EH (cell line): ENCODE results near the gene FTH1.

Experiments used
- DNase-seq: peaks from one replicate; pipeline ENCODE4 v3.0.0-alpha.2; 2015; ENCODE audit warnings: low read depth

FTH1 gene

DNA sequence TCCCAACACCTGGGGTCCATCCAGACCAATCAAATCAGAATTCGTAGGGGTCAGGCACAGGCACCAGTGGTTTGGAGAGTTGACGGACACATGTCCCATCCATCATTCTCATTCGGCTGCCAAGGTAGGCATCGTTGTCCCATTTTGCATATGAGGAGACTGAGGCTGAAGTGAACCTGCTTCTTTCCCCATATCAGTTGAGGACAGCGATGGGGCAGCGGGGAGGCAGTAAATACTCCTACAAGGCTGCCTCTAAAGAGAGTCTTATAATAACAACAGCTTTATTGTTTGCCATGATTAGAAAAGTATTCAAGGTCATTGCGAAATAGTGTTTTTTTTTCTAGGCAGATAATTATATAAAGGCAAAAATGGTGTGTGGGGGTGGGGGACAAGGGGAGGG lies 18.9 kb downstream of the FTH1 start:
- DNase-seq: no peak

DNA sequence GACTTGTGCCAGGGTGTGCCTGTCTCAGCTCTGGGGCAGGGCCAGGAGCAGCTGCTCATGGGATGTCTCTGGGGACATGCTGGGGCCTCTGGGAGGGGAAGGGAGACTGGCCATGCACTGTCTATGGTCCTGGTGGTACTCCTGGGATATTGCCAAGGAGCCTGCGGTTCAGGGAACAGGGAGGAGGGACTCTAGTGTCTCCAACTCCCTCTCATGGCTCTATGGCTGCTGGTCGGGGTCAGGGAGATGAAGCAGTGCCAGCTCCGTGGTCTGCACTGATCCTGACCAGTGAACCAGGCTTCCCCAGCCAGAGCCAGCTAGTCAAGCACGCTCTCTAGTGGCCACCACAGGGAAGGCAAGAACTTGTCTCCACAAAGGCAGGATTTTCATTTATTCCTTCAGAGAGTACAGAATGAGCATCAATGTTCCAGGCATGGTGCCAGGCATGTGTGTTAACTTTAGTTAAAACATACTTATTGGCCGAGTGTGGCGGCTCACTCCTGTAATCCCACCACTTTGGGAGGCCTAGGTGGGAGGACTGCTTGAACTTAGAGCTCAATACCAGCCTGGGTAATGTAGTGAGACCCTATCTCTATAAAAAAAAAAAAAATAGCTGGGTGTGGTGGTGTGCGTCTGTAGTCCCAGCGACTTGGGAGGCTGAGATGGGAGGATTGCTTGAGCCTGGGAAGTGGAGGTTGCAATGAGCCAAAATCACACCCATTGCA lies 19.8 kb downstream of the FTH1 start:
- peak; percentile 89 for DNase-seq

DNA sequence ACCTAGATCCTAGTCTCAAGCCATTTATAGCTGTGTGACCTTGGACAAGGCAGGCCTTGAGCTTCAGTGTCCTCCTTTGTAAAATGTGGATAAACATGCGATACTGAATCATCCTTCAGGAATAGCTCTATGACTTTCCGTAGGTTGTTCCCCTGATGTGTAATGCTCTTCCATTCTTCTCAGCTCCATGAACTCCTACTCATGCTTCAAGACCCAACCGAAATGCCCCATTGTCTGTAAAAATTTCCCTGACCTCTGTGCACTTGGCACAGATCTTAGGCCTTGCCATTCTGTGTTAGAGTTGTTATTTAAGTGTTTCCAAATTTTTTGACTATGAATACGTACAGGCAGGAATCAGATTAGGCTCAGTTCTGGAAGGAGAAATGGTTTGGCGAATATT lies 20.5 kb downstream of the FTH1 start:
- no peak for DNase-seq

DNA sequence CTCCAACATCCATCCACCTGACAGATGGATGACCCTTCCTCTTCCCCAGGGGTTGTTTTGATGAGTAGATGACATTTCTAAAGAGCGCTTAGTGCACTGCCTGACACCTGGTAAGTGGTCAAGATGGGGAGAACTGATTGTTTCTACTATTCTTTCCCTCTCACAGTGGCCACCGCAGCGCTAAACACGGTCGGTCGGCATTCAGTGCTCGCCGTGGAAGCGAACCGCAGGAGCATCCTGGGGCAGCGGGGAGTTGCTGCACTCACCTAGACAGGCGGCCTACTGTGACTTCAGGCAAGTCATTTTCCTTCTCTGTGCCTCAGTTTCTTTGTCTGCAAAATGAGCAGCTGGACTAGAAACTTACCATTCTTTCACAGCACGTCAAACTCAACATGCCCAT lies 22.2 kb downstream of the FTH1 start:
- no peak for DNase-seq

DNA sequence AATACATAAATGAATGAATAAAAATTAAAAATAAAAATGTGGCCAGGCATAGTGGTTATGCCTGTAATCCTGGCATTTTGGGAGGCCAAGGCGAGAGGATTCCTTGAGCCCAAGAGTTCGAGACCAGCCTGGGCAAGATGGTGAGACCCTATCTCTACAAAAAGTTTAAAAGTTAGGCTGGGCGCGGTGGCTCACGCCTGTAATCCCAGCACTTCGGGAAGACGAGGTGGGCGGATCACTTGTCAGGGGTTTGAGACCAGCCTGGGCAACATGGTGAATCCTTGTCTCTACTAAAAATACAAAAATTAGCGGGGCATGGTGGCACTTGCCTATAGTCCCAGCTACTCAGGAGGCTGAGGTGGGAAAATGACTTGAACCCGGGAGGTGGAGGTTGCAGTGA lies 27.0 kb downstream of the FTH1 start:
- no peak for DNase-seq

DNA sequence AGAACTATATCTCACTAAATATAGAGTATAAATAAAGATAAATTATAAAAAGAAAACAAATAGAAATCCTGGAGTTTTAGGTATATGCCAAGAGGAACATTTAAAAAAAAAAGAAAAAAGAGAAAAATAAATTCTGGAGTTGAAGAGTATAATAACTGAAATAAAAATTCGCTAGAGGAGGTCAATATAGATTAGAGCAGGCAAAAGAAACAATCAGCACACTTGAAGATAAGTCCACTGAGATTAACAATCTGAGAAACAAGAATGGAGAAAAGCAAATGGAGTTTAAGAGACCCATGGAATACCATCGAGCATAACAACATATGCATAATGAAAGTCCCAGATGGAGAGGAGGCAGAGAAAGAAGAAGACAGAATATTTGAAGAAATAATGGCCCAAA lies 31.6 kb downstream of the FTH1 start:
- no peak for DNase-seq

DNA sequence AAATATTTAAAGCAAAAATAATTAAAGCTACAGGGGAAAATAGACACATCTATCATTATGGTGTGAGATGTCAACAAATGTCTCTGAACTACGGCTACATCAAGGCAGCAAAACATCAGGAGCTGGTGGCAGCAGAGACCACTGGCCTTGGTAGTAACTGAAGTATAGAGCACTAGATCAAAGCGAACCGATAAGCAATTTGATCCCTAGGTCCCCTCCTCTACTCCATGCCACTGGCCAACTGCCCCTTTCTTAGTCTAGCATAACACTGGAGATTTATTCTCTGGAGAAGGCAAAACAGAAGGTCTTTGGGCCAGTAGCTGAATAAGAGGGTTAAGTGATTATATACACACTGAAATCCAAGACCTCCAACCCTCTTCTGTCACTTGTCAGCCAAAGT lies 36.5 kb downstream of the FTH1 start:
- no peak for DNase-seq

DNA sequence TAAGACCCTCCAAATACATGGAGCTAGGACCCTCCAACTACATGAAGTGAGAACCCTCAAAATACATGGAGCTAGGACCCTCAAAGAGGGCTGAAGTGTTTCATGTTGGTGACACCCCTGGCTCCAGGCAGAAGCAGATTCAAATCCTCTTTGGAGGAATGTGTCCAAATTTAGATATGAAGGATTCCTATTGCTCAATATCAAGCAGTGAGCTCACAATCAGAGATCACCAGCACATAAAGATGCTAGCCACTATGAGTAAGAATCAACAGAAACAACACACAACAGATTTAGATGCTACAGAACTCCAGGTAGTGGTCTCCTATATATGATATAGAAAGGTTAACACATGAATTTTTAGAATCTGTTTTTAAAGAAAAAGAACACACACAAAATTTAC lies 38.8 kb downstream of the FTH1 start:
- DNase-seq: peak; percentile 56

DNA sequence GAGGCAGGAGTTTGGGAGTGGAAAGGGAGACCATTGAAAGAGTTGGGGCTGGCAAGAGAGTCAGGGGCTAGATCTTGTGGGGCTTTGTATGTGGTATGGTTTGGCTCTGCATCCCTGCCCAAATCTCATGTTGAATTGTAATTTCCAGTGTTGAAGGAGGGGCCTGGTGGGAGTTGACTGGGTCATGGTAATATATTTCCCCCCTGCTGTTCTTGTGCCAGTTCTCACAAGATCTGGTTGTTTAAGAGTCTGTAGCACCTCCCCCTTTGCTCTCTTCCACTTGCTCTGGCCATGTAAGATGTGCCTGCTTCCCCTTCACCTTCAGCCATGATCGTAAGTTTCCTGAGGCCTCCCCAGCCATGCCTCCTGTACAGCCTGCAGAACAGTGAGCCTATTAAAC lies 39.9 kb downstream of the FTH1 start:
- peak; percentile 43 for DNase-seq

DNA sequence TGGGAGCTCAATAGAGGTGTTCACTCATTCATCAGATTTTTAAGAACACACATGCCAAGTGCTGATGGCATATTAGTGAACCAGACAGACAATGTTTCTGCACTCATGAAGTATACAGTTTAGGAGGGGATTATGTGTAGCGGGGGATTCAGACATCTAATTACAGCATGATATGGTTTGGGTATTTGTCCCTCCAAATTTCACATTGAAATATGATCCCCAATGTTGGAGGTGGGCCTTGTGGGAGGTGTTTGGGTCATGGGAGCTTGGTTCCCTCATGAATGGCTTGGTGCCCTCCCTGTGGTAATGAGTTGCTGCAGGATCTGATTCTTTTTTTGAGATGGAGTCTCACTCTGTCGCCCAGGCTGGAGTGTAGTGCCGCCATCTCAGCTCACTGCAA lies 41.2 kb downstream of the FTH1 start:
- DNase-seq: no peak

DNA sequence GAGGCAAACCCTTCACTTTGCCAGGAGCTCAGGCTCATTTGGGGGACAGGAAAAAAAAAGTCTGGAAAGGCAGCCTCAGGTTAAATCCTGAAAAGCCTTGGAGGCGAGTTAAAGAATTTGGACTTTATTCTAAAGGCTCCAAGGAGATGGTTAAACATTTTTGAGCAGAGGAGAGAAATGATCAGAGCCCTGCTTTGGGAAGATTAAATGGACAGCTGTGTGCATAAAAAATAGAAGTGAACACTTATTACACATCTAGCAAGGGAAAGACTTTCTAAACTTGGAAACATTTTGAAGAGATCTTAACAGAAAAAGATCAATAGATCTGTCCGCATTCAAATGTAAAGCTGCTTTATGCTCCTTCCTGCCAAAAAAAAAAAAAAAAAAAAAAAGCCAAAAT lies 41.7 kb downstream of the FTH1 start:
- no peak for DNase-seq

DNA sequence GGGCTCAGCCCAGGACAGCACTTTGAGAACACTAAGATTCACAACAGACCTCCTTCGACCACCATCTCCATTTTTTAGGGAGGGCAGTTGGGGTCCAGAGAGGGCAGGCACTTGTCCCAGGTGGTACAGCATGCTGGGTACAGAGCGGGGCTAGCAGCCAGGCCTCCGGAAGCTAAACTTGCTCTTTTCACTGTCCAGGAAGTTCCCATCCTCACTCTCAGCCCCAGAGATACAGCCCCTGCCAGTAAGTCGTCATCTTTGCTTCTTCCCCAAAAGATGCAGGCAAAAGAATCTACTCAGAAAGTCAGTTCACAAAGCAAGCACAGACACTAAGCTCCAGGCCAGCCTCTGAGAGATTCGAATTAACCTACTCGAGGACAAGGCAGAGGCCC lies 43.4 kb downstream of the FTH1 start:
- no peak for DNase-seq

DNA sequence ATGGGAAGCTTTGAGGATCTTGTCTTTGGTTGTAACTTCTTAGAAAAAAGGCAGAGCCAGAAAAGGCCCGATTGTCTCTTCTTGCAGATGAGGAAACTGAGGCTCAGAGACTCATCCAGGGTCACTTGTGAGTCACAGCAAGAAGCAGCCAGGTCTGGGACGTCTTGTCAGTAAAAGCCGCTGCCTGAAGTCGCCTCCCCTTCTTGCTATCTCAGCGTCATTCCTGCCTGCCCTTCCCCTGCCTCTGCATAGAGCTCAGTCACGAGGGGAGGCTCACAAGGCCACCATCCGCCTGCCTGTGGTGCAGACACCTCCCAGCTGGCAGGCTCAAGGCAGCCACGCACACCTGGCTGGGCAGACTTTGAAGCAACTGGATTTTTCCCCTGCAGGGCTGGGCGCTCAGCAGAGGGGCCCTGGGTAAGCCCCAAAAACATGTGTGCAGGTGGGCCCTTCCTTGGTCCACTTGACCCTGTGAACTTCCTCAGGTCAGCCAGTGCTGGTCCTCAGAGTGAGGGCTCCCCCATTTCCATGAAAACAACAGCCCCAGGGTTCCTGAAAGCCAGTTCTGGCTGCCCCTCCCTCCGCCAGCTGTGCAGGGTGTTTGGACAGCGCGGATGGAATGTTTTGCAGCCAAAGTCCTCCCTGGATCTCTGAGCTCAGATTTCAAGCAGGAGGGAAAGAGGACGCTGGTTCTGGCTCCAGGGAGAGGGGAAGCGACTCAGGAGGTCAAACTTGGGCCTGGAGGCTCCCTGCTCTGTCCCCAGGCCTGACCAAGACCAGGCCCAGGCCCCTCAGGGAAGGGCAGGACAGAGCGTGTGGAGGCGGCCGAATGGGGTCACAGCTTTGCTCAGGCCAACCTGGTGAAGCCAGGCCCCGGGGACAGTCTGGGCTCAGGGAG lies 44.0 kb downstream of the FTH1 start:
- peak; percentile 76 for DNase-seq

DNA sequence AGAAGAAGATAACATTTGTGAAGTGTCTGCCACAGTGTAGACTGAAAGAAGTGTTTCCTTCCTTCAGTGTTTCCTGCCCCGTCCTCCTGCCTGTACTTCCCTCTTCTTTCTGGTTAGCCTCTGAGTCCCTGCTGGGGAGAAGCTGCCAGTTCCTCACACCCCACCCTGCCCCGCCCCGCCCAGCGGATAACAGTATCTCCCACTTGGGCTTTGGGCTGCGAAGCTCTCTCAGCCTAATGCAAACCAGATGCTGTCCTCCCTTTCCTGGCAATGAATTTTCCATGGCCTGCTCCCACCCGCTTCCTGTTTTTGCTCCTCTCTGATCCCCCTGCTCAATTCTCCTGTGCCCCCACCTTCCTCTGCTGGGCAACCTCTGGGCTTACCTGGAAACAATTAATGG lies 44.9 kb downstream of the FTH1 start:
- peak; percentile 91 for DNase-seq

DNA sequence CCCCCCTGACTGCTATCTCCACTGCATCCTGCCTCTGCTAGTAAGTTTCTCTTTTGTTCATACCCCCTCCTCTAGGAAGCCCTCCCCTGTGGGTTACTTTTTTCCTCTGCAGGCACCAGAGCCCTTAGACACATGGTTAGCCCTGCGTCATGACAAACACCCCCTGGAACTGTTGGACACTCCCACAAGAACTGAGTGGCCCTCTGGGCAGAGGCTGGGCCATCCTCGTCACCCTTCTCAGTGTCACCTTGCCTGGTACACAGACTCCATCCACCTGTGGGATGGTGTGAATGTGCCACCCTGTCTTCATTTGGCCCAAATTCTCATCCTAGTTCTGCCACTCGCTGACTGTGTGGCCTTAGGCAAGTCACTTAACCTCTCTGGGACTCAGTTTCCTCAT lies 46.0 kb downstream of the FTH1 start:
- no peak for DNase-seq

DNA sequence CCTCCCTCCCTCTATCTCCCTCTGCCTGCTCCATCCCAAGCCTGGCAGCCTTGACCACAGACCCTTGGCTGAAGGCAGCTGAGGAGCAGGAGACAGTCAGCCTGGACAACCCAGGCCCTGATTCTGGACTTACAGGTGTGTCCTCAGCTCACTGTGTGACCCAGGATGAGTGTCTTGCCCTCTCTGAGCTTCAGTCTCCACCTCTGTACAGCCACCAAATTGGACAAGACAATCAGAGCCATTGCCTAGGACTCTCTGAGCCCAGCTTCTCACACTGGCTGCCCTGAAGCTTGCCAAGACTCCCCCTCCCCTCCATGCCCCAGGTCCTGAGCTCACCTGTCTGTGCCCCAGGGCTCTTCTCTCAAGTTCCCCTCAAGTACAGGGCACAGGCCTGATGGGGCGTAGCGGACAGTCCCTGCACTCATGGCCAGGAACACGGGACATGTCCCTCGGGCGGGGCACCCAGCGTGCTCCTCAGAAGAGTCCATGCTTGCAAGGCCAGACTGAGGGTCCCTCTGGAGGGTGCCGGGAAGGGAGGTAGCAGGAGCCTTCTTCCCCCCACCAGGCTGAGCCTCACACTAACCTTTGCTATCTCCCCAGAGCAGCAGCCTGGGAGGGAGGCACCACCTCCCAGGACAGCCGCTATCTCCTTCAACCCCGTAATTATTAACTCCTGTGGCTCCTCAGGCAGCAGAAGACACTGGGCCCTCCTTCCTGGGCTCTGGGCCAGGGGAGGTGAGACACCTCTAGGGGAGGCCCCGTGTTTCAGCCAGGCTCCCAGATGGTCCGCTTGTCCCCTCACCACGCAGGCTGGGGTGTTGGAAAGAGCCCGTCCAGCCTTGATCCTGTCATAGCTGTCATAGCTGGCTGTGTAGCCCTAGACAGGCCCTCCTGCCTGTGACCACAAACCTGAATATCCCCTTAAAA lies 47.5 kb downstream of the FTH1 start:
- no peak for DNase-seq

DNA sequence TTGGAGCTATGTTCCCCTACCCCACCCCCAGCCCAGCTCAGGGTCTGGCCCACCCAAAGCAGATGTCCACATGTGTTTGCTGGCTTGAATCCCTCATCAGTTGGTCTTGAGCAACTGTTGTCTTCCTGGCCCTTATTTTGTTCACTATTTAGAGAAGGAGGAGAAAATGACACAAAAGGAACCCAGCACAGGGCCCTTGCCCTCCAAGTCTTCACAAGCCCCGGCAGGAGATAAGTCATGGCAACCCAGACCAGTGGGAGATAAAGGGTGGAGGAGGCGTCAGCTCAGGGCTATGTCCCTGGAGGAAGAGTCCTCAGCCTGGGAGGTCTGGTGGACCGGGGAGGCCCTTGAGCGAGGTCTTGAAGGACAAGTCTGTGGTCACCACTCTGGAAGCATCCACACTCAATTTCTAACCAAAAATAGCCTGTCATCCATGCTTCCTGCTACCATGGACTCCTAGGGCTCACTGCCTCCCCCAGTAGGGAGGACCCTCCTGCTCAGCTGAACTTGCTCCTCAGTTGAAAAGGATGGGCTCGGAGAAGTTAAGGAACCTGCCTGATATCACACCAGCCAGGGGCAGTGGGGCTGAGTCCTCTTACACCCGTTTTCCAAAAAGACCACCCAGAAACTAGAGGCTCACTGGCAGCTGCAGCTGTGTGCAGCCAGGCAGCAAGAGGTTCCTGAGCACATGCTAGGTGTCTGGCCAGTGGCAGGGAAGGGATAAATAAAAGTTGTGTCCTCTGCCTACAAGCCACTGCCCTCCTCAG lies 48.3 kb downstream of the FTH1 start:
- DNase-seq: no peak

DNA sequence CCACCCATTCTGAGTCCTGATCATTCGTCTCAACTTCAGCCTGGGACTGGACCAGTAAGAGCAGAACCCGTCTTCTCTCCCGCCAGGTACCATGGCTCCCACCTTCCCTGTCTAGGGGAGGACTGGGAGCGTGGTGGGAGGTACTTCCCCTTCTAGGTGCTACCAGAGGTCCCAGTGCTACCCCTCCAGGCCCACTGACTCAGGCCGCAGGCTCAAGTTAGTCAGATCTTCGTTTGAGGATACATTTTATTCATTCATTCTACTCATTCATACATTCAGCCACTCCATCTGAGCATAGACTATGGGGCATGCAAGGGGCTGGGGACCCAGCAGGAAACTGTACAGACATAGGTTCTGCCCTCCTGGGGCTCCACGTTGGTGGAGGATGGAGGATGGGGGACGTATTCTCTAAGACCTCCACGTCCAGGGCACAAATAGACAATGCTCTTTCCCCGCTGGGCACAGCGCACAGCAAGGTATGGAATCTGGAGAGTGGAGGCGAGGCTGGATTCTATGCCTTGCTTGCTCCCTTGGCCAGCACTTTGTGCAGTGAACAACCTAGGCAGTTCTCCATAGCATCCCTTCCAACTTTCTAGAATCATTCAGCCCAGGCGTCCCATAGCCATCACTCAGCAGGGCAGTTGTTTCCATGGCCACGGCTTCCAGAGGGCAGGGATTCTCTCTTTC lies 49.0 kb downstream of the FTH1 start:
- no peak for DNase-seq

DNA sequence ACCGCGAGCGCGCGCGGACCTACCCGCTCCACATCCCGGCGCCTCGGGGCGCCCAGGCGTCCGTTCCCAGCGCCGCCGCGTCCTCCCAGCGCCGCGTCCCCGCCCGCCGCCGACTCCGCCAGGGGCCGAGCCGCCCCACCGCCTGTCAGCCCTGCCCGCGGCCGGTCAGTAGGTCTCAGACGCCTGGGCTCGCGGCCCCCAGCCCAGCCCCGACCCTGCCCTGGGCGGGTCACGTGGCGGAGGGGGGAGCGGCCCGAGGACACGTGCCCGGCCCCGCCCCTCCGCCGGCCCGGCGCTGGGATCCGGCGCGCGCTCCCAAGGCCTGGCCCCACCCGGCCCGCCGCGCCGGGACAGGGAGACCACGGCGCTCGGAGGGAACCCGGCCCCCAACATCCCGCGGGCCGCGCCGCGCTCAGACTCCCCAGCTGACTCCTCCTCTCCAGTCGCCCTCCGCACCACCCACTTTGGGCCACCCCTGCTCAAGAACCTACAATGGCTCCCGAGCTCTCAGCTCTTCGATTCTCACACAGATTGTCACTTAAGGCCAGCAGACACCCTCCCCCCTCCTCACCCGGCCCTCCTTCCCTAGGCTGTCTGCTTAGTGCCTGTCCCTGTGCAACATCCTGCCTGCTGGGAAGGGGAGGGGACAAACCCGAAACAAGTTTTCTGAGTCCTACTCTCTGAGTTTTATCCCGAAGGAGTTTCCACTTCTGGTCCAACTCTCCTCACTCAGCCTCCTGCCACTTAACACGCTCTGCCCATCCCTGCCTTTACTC lies 49.9 kb downstream of the FTH1 start, which contains the start of gene RAB3IL1:
RAB3IL1 (minus strand) TSS at position 233 of the 776 bp plus-strand sequence; CDS start at position 34, 199 bp downstream.
- peak; percentile 69 for DNase-seq

DNA sequence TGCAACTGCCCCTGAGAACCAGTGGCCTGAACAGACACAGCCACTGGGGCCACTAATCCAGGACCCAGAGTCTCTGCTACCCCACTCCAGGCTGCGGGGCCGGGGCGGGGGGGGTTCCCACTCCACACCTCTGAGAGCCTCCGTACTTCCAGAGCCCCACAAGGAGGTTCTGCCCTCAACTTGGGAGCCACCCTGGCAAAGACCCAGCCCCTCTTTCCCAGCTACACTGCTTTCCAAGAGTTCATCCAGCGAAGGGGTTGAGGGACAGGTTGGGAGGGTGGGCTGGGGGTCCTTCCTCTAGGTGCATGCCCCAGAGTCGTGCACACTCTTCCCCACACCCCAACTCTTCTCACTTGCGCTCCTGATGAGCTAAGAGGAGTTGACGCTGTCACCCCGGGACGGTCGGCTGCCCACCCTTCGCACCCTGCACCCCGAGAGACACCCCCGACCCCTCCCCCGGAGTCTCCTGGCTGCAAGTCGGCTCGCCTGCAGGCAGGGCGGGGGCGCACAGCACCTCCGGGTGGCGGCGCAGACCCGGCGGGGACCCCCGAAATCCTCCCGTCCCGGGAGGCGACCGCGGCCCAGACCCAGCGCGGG lies 50.6 kb downstream of the FTH1 start:
- DNase-seq: no peak
